IMR-90 (cell line): ENCODE data around the gene PCDHGA8.

ENCODE experiments used
- BHLHE40 ChIP-seq: fragments of 150-350 bp; IDR thresholded peaks from 2 replicates; pipeline ENCODE4 v1.6.1; 2016; ENCODE audit warnings: mild to moderate bottlenecking, low read depth, low read length
- CTCF ChIP-seq: conservative IDR thresholded peaks from 2 replicates; pipeline ENCODE4 v1.5.1; 2012; ENCODE audit warnings: mild to moderate bottlenecking, low read depth, low read length, improper control_type of control experiment
- MXI1 ChIP-seq: IDR thresholded peaks from 2 replicates; pipeline ENCODE4 v1.6.1; 2012; ENCODE audit warnings: low read depth, mild to moderate bottlenecking, low read length, moderate library complexity, borderline replicate concordance
- POLR2A ChIP-seq: IDR thresholded peaks from 2 replicates; pipeline ENCODE4 v1.6.1; 2012; ENCODE audit warnings: mild to moderate bottlenecking, low read depth, low read length
- RCOR1 ChIP-seq: IDR thresholded peaks from 2 replicates; pipeline ENCODE4 v1.6.1; 2012; ENCODE audit warnings: mild to moderate bottlenecking, low read length, improper control_type of control experiment; ENCODE audit not compliant: insufficient replicate concordance
- SMC3 ChIP-seq: fragments of 150-350 bp; IDR thresholded peaks from 2 replicates; pipeline ENCODE4 v1.6.1; 2016; ENCODE audit warnings: low read depth, mild to moderate bottlenecking, antibody characterized with exemption, low read length, moderate library complexity

- TF ChIP-seq CTCF (peak; percentile 40), SMC3 (no peak), BHLHE40 (no peak), MXI1 (no peak), POLR2A (no peak), RCOR1 (no peak)
Observed at GRCh38 chr5:141392429-141393198, at the start of gene PCDHGA8.
